Measurements from ENCODE around the gene MALSU1. TPM values are rescaled to one million over a fixed set of nuclear protein-coding genes. Genes with fewer than 3 reads are reported as not detected.

Gene MALSU1
- total and polyA plus RNA-seq, 12 donors = 31.7 to 120 (median 76.2) TPM

DNA sequence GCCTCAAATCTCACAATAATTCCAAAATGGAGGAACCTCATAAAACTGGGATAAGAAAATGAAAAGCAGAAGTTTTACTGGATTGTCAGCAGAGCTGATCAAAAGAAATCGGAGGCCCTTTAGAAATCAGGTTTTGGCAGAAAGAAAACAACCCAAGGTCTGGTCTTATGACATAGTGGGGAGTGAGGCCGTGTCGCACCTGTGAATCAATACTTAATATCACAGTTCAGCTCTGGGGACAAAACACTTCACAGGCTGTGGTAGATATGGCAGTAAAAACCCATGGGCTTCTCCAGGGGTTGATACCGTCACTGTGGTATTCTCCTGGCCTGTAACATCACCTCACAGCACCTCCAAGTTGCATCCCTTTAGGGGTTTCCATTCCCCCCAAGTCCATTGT is 6.5 kb upstream of the MALSU1 start:
- DNase-seq = no peak
- WGBS, 4 donors = 77 to 93% (median 82%) methylated on average over 4 of the region's 4 CpGs
- intact Hi-C loops (cut with DNase I) = no loop called here
- H3K27ac ChIP-seq = no peak overlapping the region
- H3K4me1 ChIP-seq (replicated peaks in 1 of 2) = no peaks in the 10 kb centered on the region
- no peak for TF ChIP-seq CTCF (IDR thresholded peaks at IDR 0.05)
- no peak for TF ChIP-seq POLR2A (IDR thresholded peaks at IDR 0.05)
- no peak overlapping the region for H3K4me3 ChIP-seq
- no peaks in the 10 kb centered on the region for H3K36me3 ChIP-seq (replicated peaks in 1 of 2)
- H3K27me3 ChIP-seq = no peaks in the 10 kb centered on the region
- H3K9me3 ChIP-seq (replicated peaks in 1 of 3) = no peaks in the 10 kb centered on the region

GRCh38 chr7:23293500-23294073 is 5.6 kb upstream of the MALSU1 start:
- no peak for DNase-seq
- no peaks in the 10 kb centered on the region for H3K36me3 ChIP-seq (replicated peaks in 1 of 2)
- TF ChIP-seq POLR2A (IDR thresholded peaks at IDR 0.05) (no peak), CTCF (IDR thresholded peaks at IDR 0.05) (no peak)
- no peaks in the 10 kb centered on the region for H3K27me3 ChIP-seq
- no peak overlapping the region for H3K4me3 ChIP-seq
- WGBS, 4 donors = 77 to 92% (median 87%) methylated on average over 8 to 12 of the region's 12 CpGs
- intact Hi-C loops (cut with DNase I) = no loop called here
- peaks cover 0 to 7% of the 10 kb centered on the region in 2 donors for H3K4me1 ChIP-seq (replicated peaks in 1 of 2)
- H3K9me3 ChIP-seq (replicated peaks in 1 of 3) = no peaks in the 10 kb centered on the region
- no peak overlapping the region for H3K27ac ChIP-seq

DNA sequence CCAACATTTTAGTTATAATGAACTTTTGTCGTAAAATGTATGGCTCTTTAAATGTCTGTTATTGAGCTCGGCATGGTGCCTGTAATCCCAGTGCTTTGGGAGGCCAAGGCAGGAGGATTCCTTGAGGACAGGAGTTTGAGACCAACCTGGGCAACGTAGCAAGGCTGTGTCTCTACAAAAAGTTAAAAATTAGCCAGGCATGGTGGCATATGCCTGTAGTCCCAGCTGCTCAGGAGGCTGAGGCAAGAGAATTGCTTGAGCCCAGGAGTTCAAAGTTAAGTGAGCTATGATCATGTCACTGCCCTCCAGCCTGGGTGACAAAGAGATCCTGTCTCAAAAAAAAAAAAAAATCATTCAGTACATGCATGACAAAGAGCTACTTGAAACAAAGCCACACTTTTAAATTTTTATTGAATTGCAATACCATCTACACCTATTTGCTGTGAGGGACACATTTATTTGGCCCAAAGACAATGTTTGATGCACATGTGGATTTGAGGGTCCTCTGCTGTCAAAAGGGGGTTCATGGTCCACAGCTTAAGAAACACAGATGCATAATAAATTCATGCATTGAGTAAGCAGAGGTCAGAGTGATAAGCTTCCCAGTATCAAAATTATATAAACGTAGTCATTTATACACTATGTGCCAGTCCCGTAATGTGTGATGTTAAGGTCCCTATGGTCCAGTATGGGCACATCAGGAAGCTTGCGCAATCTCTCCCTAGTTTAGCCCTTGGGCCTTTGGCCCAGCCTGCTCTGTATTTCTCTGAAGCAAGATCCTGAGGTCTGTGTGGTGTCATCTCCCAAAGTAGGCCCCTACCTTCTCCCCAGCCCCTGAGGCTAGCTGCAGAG is 4.4 kb upstream of the MALSU1 start:
- no peak for TF ChIP-seq POLR2A (IDR thresholded peaks at IDR 0.05)
- TF ChIP-seq CTCF (IDR thresholded peaks at IDR 0.05) = no peak
- 75 to 81% (median 80%) methylated on average over 6 of the region's 6 CpGs for WGBS, 4 donors
- H3K27me3 ChIP-seq = no peaks in the 10 kb centered on the region
- no peaks in the 10 kb centered on the region for H3K36me3 ChIP-seq (replicated peaks in 1 of 2)
- H3K9me3 ChIP-seq (replicated peaks in 1 of 3) = no peaks in the 10 kb centered on the region
- H3K4me3 ChIP-seq = no peak overlapping the region
- no peak for DNase-seq
- no peak overlapping the region for H3K27ac ChIP-seq
- intact Hi-C loops (cut with DNase I) = no loop called here
- H3K4me1 ChIP-seq (replicated peaks in 1 of 2) = peaks cover 0 to 9% of the 10 kb centered on the region in 2 donors

GRCh38 chr7:23295401-23295697 is 3.8 kb upstream of the MALSU1 start:
- TF ChIP-seq CTCF (IDR thresholded peaks at IDR 0.05) = no peak
- TF ChIP-seq POLR2A (IDR thresholded peaks at IDR 0.05) = no peak
- Histone ChIP-seq H3K9me3 (replicated peaks in 1 of 3) (no peaks in the 10 kb centered on the region), H3K27me3 (no peaks in the 10 kb centered on the region), H3K4me1 (replicated peaks in 1 of 2) (peaks cover 5 to 14% of the 10 kb centered on the region in 2 donors), H3K4me3 (no peak overlapping the region), H3K36me3 (replicated peaks in 1 of 2) (no peaks in the 10 kb centered on the region), H3K27ac (no peak overlapping the region)
- no peak for DNase-seq
- intact Hi-C loops (cut with DNase I) = no loop called here
